Uterus (tissue), 4 donors: ENCODE results near the gene C3orf62. TPM values are rescaled to one million over a fixed set of nuclear protein-coding genes. Genes with fewer than 3 reads are reported as not detected.

Source experiments
- DNase-seq, 2 donors: peaks; one replicate each; pipeline ENCODE4 v3.0.0-alpha.2; 2019 to 2020
- H3K27ac ChIP-seq, 2 donors: fragments of 200-600 bp; sonication (generic); 1 replicate in 1 of 2; 2 replicates in 1 of 2; pipeline ENCODE4 v1.5.1; 2016 to 2018
- H3K27me3 ChIP-seq, 2 donors: fragments of 200-600 bp; sonication (generic); one replicate each; pipeline ENCODE4 v1.5.1; 2018 to 2019; ENCODE audit warnings: control low read depth in 1 of 2
- H3K36me3 ChIP-seq, 2 donors: fragments of 200-600 bp; sonication (generic); one replicate each; pipeline ENCODE4 v1.5.1; 2019; ENCODE audit warnings: control low read depth in 1 of 2
- H3K4me1 ChIP-seq, 2 donors: fragments of 200-600 bp; sonication (generic); one replicate each; pipeline ENCODE4 v1.5.1; 2018 to 2019; ENCODE audit warnings: control low read depth in 1 of 2
- H3K4me3 ChIP-seq, 2 donors: fragments of 200-600 bp; sonication (generic); 1 replicate in 1 of 2; 2 replicates in 1 of 2; pipeline ENCODE4 v1.5.1; 2018 to 2019; ENCODE audit warnings: mild to moderate bottlenecking in 1 of 2
- H3K9me3 ChIP-seq, 2 donors: fragments of 200-600 bp; sonication (generic); one replicate each; pipeline ENCODE4 v1.5.1; 2019; ENCODE audit warnings: control low read depth in 1 of 2
- POLR2A ChIP-seq, 2 donors: fragments of 450-650 bp; IDR thresholded peaks; one replicate each; pipeline ENCODE4 v1.6.1; 2016; ENCODE audit warnings: antibody characterized with exemption in 2 of 2, mild to moderate bottlenecking in 1 of 2, moderate library complexity in 1 of 2
- intact Hi-C: fragments of 100-400 bp; cut with DNase I; formaldehyde crosslinking; loops from one replicate; pipeline ENCODE4 v1.15.1; 2023; ENCODE audit warnings: low total_unique reads
- total RNA-seq, 4 donors: library from RNA; depleted of rRNA in 3 of 4; stranded (reverse); fragments of >200 nt in 3 of 4; gene quantifications; one replicate each; pipeline versions ENCODE4 v1.1.0 to v1.2.4, GENCODE V29; 2014 to 2023
- TF ChIP-seq, protein P1 (sequence below), 4 experiments: fragments of 200-600 bp in 2 of 4; fragments of 450-650 bp in 2 of 4; sonication (generic) in 2 of 4; IDR thresholded peaks; one replicate each; pipeline ENCODE4 v1.5.1; 2016 to 2019; ENCODE audit warnings: antibody characterized with exemption in 4 of 4, mild to moderate bottlenecking in 2 of 4, moderate library complexity in 1 of 4
- donor health status: DM: yes; HTN: yes; CAD: no.

Gene C3orf62
- total RNA-seq, 4 donors from 2014 or later = 1.5 to 9.0 (median 4.9) TPM

DNA sequence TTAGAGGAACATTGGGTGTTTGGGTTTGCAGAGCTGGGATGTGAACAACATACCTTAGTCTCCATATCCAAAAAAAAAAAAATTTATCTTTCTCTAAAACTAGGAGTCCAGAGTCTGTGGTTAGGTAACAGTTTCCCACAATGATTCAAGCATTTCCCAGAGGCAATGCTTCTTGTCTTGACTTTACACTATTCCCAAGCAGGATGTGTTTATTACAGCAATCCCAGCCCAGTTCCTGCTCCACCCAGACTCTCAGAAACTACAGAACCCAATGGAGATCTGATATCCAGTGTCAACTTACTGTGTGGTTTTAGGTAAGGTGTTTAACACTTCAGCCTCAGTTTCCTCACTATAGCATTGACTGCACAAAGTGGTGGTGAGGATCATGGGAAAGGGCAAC lies 2.3 kb upstream of the C3orf62 start:
- no peak for TF ChIP-seq POLR2A (IDR thresholded peaks at IDR 0.05)
- TF ChIP-seq, protein P1, sequence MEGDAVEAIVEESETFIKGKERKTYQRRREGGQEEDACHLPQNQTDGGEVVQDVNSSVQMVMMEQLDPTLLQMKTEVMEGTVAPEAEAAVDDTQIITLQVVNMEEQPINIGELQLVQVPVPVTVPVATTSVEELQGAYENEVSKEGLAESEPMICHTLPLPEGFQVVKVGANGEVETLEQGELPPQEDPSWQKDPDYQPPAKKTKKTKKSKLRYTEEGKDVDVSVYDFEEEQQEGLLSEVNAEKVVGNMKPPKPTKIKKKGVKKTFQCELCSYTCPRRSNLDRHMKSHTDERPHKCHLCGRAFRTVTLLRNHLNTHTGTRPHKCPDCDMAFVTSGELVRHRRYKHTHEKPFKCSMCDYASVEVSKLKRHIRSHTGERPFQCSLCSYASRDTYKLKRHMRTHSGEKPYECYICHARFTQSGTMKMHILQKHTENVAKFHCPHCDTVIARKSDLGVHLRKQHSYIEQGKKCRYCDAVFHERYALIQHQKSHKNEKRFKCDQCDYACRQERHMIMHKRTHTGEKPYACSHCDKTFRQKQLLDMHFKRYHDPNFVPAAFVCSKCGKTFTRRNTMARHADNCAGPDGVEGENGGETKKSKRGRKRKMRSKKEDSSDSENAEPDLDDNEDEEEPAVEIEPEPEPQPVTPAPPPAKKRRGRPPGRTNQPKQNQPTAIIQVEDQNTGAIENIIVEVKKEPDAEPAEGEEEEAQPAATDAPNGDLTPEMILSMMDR (IDR thresholded peaks at IDR 0.05) = no peak
- H3K27ac ChIP-seq = peak overlapping the region; percentile 97 to 98
- H3K9me3 ChIP-seq = no peaks in the 10 kb centered on the region
- H3K4me3 ChIP-seq = no peak overlapping the region
- H3K36me3 ChIP-seq = no peaks in the 10 kb centered on the region
- intact Hi-C loops = loop anchor here (10.0 kb wide), 1 partner anchor 105 kb away; the partner anchor contains the start of gene KLHDC8B
- peaks cover 0 to 9% of the 10 kb centered on the region in 2 donors for H3K4me1 ChIP-seq
- no peaks in the 10 kb centered on the region for H3K27me3 ChIP-seq
- DNase-seq = no peak

DNA sequence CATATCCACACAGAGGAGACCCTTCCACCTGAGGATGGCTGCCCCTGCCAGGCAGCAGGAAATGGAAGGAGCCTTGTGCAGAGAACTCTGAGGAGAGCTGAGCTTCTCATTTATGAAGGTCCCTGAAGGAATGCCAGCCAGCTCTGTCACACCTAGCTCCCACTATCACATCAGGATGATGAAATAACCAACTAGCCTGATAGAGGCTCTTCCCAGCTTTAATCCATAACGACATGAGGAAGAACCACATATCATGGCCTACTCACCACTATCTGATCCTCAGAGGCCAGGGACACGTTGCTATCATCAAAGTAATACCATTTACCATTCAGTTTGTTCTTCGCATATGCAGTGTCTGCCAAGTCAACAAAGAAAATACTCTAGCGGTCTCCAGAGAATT lies 1.5 kb upstream of the C3orf62 start:
- Histone ChIP-seq H3K4me3 (no peak overlapping the region), H3K9me3 (no peaks in the 10 kb centered on the region), H3K36me3 (no peaks in the 10 kb centered on the region), H3K27ac (peak overlapping the region; percentile 97 to 98), H3K4me1 (peaks cover 0 to 9% of the 10 kb centered on the region in 2 donors), H3K27me3 (no peaks in the 10 kb centered on the region)
- intact Hi-C loops = loop anchor here (10.0 kb wide), 1 partner anchor 104 kb away; the partner anchor contains the start of gene KLHDC8B
- no peak for DNase-seq
- no peak for TF ChIP-seq POLR2A (IDR thresholded peaks at IDR 0.05)
- TF ChIP-seq, protein P1 (IDR thresholded peaks at IDR 0.05) = no peak

DNA sequence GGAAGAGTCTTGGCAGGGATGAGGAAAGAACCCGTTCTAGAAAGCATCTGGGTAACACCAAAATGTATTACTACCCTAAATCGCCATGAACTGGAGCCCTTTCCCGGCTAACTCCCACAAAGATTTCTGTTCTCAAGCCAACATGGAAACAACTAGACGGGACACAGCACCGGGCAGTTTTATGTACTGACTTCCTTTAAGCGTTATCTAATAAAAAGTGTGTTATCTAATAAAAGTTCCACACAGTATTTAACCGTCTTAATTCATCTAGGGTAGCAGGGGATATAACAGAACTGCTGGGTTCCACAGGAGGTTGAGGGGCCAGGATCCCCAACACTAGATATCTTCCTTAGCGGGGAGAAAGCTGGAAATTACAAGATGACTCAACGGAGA lies 347 bp upstream of the C3orf62 start:
- intact Hi-C loops = loop anchor here (10.0 kb wide), 1 partner anchor 103 kb away; the partner anchor contains the start of gene KLHDC8B
- peak overlapping the region; percentile 48 to 50 for H3K4me3 ChIP-seq
- H3K36me3 ChIP-seq = no peaks in the 10 kb centered on the region
- peaks cover 0 to 9% of the 10 kb centered on the region in 2 donors for H3K4me1 ChIP-seq
- peak overlapping the region; percentile 97 to 98 for H3K27ac ChIP-seq
- DNase-seq = peak in 1 of 2 donors; percentile 36
- H3K27me3 ChIP-seq = no peaks in the 10 kb centered on the region
- no peaks in the 10 kb centered on the region for H3K9me3 ChIP-seq
- TF ChIP-seq, protein P1 (IDR thresholded peaks at IDR 0.05) = no peak
- no peak for TF ChIP-seq POLR2A (IDR thresholded peaks at IDR 0.05)

DNA sequence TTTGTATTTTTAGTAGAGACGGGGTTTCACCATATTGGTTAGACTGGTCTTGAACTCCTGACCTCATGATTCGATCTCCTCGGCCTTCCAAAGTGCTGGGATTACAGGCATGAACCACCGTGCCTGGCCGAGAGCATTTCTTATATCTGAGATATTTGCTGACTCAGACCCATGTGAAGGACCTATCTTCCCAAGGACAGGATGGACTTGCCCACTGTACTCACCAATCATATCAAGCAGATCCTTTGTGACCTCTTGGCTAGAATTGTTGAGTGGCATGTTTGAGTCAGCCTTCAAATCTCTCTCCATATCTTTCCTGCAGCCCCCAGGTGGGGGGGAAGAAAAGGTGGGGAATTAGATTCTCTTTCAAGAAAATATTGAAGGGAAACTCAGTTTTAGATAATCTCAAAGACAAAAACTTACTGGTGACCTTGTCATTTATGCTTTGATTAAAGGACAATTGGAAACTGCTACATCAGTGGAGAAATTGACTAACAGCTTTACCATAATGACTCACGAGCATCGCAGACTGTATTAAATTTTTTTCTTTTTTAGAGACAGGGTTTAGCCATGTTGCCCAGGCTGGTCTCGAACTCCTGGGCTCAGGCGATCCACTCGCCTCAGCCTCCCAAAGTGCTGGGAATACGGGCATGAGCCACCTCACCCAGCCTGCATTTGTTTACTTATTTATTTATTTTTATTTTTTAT lies 3.1 kb downstream of the C3orf62 start:
- intact Hi-C loops = loop anchor here (10.0 kb wide), 1 partner anchor 99 kb away; the partner anchor contains the start of gene KLHDC8B
- TF ChIP-seq, protein P1 (IDR thresholded peaks at IDR 0.05) = no peak
- TF ChIP-seq POLR2A (IDR thresholded peaks at IDR 0.05) = no peak
- H3K27ac ChIP-seq = no peak overlapping the region
- DNase-seq = no peak
- no peaks in the 10 kb centered on the region for H3K36me3 ChIP-seq
- no peaks in the 10 kb centered on the region for H3K9me3 ChIP-seq
- no peaks in the 10 kb centered on the region for H3K27me3 ChIP-seq
- no peak overlapping the region for H3K4me3 ChIP-seq
- H3K4me1 ChIP-seq = peaks cover 0 to 9% of the 10 kb centered on the region in 2 donors

DNA sequence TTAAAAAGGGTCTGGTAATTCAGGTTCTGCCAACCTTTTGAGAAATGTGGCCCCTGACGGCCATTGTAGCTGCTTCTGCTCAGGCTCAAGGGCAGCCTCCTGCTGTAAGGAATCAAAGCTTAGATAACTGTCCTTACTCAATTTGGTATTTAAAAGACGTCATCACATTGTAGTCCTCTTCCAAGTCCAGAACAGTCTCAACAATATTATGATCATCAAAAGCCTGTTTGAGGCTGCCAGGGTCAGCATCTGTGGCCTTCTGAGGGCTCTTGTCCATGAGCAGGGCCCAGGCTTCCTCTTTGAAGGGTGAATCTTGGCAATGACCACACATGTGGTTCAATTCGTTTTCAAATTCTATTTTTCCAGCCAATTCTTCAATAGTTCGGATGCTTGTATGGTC lies 6.0 kb downstream of the C3orf62 start:
- Histone ChIP-seq H3K36me3 (no peaks in the 10 kb centered on the region), H3K27me3 (no peaks in the 10 kb centered on the region), H3K27ac (peak overlapping the region; percentile 37 to 52), H3K4me3 (no peak overlapping the region), H3K4me1 (peaks cover 0 to 16% of the 10 kb centered on the region in 2 donors), H3K9me3 (no peaks in the 10 kb centered on the region)
- peak in 1 of 2 donors; percentile 49 for DNase-seq
- no peak for TF ChIP-seq POLR2A (IDR thresholded peaks at IDR 0.05)
- TF ChIP-seq, protein P1 (IDR thresholded peaks at IDR 0.05) = no peak
- intact Hi-C loops = loop anchor here (10.0 kb wide), 1 partner anchor 96 kb away; the partner anchor contains the start of gene KLHDC8B
